SK-N-SH (cell line): Measurements from ENCODE around the gene ZNF91. TPM values are rescaled to one million over a fixed set of nuclear protein-coding genes. Genes with fewer than 3 reads are reported as not detected.
A peak's percentile ranks its signal among the peaks of the same experiment; 100 is the strongest.

Experiments used
- CTCF ChIA-PET: fragments of 300-600, 350-600 bp; formaldehyde crosslinking; extraction: SDS; loops from one replicate; lab custom pipeline; 2021; lab: Yijun Ruan, JAX
- POLR2A ChIA-PET: fragments of 350-600 bp; sonication (Branson Sonifier 250); formaldehyde crosslinking; extraction: SDS; loops from one replicate; lab custom pipeline; 2020; ENCODE audit warnings: antibody characterized with exemption, inconsistent platforms; lab: Yijun Ruan, JAX
- DNase-seq: peaks from one replicate; pipeline ENCODE4 v3.0.0; 2012
- H2AFZ ChIP-seq: fragments of 200-600 bp; sonication (generic); 2 replicates; pipeline ENCODE4 v1.8.1; 2016; ENCODE audit warnings: antibody characterized with exemption, mild to moderate bottlenecking, low read depth
- H3F3A ChIP-seq: fragments of 200-600 bp; sonication (generic); replicated peaks from 2 replicates; pipeline ENCODE3; 2016; ENCODE audit warnings: antibody characterized with exemption, mild to moderate bottlenecking; ENCODE audit not compliant: insufficient read depth
- H3K27ac ChIP-seq, 2 experiments: fragments of 200-500 bp in 1 of 2; fragments of 200-600 bp in 1 of 2; sonication (Bioruptor generic) in 1 of 2; sonication (generic), shearing (Covaris generic) in 1 of 2; 2 replicates each; pipeline versions ENCODE4 v1.5.1 to v1.6.1; 2014 to 2016; ENCODE audit warnings: low read depth in 2 of 2, inconsistent platforms in 1 of 2, low read length in 1 of 2, mild to moderate bottlenecking in 1 of 2, mixed read lengths in 1 of 2
- H3K27me3 ChIP-seq: fragments of 200-600 bp; sonication (generic), shearing (Covaris generic); 2 replicates; pipeline ENCODE4 v1.6.1; 2016; ENCODE audit warnings: mixed run types; ENCODE audit not compliant: insufficient read depth
- H3K36me3 ChIP-seq, 2 experiments: fragments of 200-500 bp in 1 of 2; fragments of 200-600 bp in 1 of 2; sonication (Bioruptor generic) in 1 of 2; sonication (generic) in 1 of 2; replicated peaks in 1 of 2; 2 replicates each; pipeline versions ENCODE3 to v1.5.1; 2014 to 2016; ENCODE audit warnings: low read length in 1 of 2, mild to moderate bottlenecking in 1 of 2; ENCODE audit not compliant: insufficient read depth in 2 of 2, control insufficient read depth in 1 of 2
- H3K4me1 ChIP-seq, 2 experiments: fragments of 200-500 bp in 1 of 2; fragments of 200-600 bp in 1 of 2; sonication (Bioruptor generic) in 1 of 2; sonication (generic), shearing (Covaris generic) in 1 of 2; 2 replicates each; pipeline versions ENCODE4 v1.5.1 to v1.6.1; 2014 to 2016; ENCODE audit warnings: low read depth in 1 of 2, low read length in 1 of 2, mixed run types in 1 of 2; ENCODE audit not compliant: insufficient read depth in 2 of 2, control insufficient read depth in 1 of 2
- H3K4me2 ChIP-seq: fragments of 200-600 bp; sonication (generic), shearing (Covaris generic); 2 replicates; pipeline ENCODE4 v1.6.1; 2017; ENCODE audit warnings: mixed run types
- H3K4me3 ChIP-seq, 2 experiments: fragments of 200-500 bp in 1 of 2; fragments of 200-600 bp in 1 of 2; sonication (Bioruptor generic) in 1 of 2; sonication (generic), shearing (Covaris generic) in 1 of 2; 2 replicates each; pipeline versions ENCODE4 v1.5.1 to v1.8.1; 2014 to 2016; ENCODE audit warnings: low read depth in 2 of 2, inconsistent platforms in 1 of 2, low read length in 1 of 2, mild to moderate bottlenecking in 1 of 2, mixed read lengths in 1 of 2, moderate library complexity in 1 of 2
- H3K79me2 ChIP-seq: fragments of 200-600 bp; sonication (generic); 2 replicates; pipeline ENCODE4 v1.8.1; 2017; ENCODE audit warnings: mild to moderate bottlenecking; ENCODE audit not compliant: insufficient read depth
- H3K9ac ChIP-seq: fragments of 200-600 bp; sonication (generic); 2 replicates; pipeline ENCODE4 v1.6.1; 2017; ENCODE audit warnings: mixed run types
- H3K9me2 ChIP-seq: fragments of 200-600 bp; sonication (generic); 2 replicates; pipeline ENCODE4 v1.6.1; 2017; ENCODE audit warnings: mixed run types
- H3K9me3 ChIP-seq: fragments of 200-600 bp; sonication (generic); 2 replicates; pipeline ENCODE4 v1.6.1; 2017; ENCODE audit warnings: mixed run types, mild to moderate bottlenecking, moderate library complexity
- H4K20me1 ChIP-seq: fragments of 200-600 bp; sonication (generic); 2 replicates; pipeline ENCODE4 v1.6.1; 2017; ENCODE audit warnings: mild to moderate bottlenecking, mixed run types; ENCODE audit not compliant: insufficient read depth
- CHD2 ChIP-seq: fragments of 150-350 bp; IDR thresholded peaks from 2 replicates; pipeline ENCODE4 v1.6.1; 2018; ENCODE audit warnings: low read length; ENCODE audit not compliant: partially characterized antibody
- EZH2phosphoT487 ChIP-seq: fragments of 200-600 bp; sonication (generic); IDR thresholded peaks from 2 replicates; pipeline ENCODE4 v1.6.1; 2017; ENCODE audit warnings: low read depth, mixed run types, mild to moderate bottlenecking, antibody characterized with exemption, moderate library complexity, borderline replicate concordance
- FOXM1 ChIP-seq: IDR thresholded peaks from 2 replicates; pipeline ENCODE4 v1.4.0; 2012; ENCODE audit warnings: low read depth, mild to moderate bottlenecking
- GABPA ChIP-seq: IDR thresholded peaks from 2 replicates; pipeline ENCODE4 v1.4.0; 2012; ENCODE audit warnings: low read depth, mild to moderate bottlenecking
- GATA2 ChIP-seq: sonication (generic); formaldehyde crosslinking; IDR thresholded peaks from 2 replicates; pipeline ENCODE4 v1.5.0; 2020; ENCODE audit warnings: mild to moderate bottlenecking, missing genetic modification reagents
- MEF2A ChIP-seq: IDR thresholded peaks from 2 replicates; pipeline ENCODE4 v1.4.0; 2012; ENCODE audit warnings: low read depth, borderline replicate concordance
- MXI1 ChIP-seq: IDR thresholded peaks from 2 replicates; pipeline ENCODE4 v1.6.1; 2012; ENCODE audit warnings: mild to moderate bottlenecking, low read depth, low read length, improper control_type of control experiment
- POLR2AphosphoS5 ChIP-seq: IDR thresholded peaks from 2 replicates; pipeline ENCODE4 v1.6.1; 2012; ENCODE audit warnings: low read depth, low read length
- RAD21 ChIP-seq: IDR thresholded peaks from 2 replicates; pipeline ENCODE4 v1.6.1; 2012; ENCODE audit warnings: mild to moderate bottlenecking, low read length
- RCOR1 ChIP-seq: fragments of 150-350 bp; IDR thresholded peaks from 2 replicates; pipeline ENCODE4 v1.6.1; 2017; ENCODE audit warnings: antibody characterized with exemption, low read length
- RXRA ChIP-seq: IDR thresholded peaks from 2 replicates; pipeline ENCODE4 v1.4.0; 2012; ENCODE audit warnings: low read depth, mild to moderate bottlenecking, borderline replicate concordance
- SMC3 ChIP-seq: IDR thresholded peaks from 2 replicates; pipeline ENCODE4 v1.6.1; 2012; ENCODE audit warnings: low read depth, low read length, improper control_type of control experiment
- TAF1 ChIP-seq: IDR thresholded peaks from 2 replicates; pipeline ENCODE4 v1.6.1; 2012; ENCODE audit warnings: low read depth, mild to moderate bottlenecking, low read length, moderate library complexity, borderline replicate concordance
- TCF12 ChIP-seq: IDR thresholded peaks from 2 replicates; pipeline ENCODE4 v1.4.0; 2012
- TEAD4 ChIP-seq: IDR thresholded peaks from 2 replicates; pipeline ENCODE4 v1.4.0; 2012; ENCODE audit warnings: mild to moderate bottlenecking, borderline replicate concordance; ENCODE audit not compliant: insufficient read depth
- USF1 ChIP-seq: IDR thresholded peaks from 2 replicates; pipeline ENCODE4 v1.4.0; 2012; ENCODE audit warnings: low read depth, borderline replicate concordance
- WGBS: methylation state at CpG from one replicate; pipeline ENCODE4 v1.1.6; 2017; ENCODE audit warnings: low lambda C conversion rate; 5-methylcytosine and 5-hydroxymethylcytosine counted together
- polyA plus RNA-seq, 3 experiments: library from polyadenylated mRNA; depleted of rRNA; stranded (reverse); fragments of >200 nt; gene quantifications; 2 replicates each; pipeline ENCODE4 v1.2.3, GENCODE V29; 2012
- TF ChIP-seq, protein P1 (sequence below): fragments of 150-350 bp; IDR thresholded peaks from 2 replicates; pipeline ENCODE4 v1.6.1; 2016; ENCODE audit warnings: mild to moderate bottlenecking, low read depth, low read length
- TF ChIP-seq, protein P2 (sequence below): IDR thresholded peaks from 2 replicates; pipeline ENCODE4 v1.6.1; 2012; ENCODE audit warnings: mild to moderate bottlenecking, low read depth, low read length, moderate library complexity

The ZNF91 gene
- polyA plus RNA-seq, 1 of the 3 experiments (the other 2 are of a cell fraction), result 11.8 TPM

GRCh38 chr19:23384166-23384565 is 11.1 kb downstream of the ZNF91 start:
- Histone ChIP-seq H3K4me3 (peak overlapping the region in 1 of 2 experiments; percentile 7; a peak in 1 of 4 replicates), H3K4me1 (no peaks in the 10 kb centered on the region), H3K9ac (no peak overlapping the region), H3K9me3 (peaks cover 27% of the 10 kb centered on the region), H2AFZ (no peak overlapping the region), H3K4me2 (no peak overlapping the region), H4K20me1 (0 out of 2 replicates have a peak, but pooled peaks cover 3% of the 10 kb centered on the region), H3K27ac (no peak overlapping the region), H3K27me3 (no peaks in the 10 kb centered on the region), H3K9me2 (no peaks in the 10 kb centered on the region), H3K36me3 (peaks cover 18 to 92% of the 10 kb centered on the region in 2 experiments), H3F3A (no peaks in the 10 kb centered on the region), H3K79me2 (peaks cover 100% of the 10 kb centered on the region)
- DNase-seq, result no peak
- 95% methylated on average over 12 of the region's 12 CpGs for WGBS
- ChIA-PET CTCF (interaction anchor here (1.4 kb wide), 1 partner anchor 19 kb away, joined by 3 read pairs; no protein-coding TSS in a partner anchor), POLR2A (no interaction called here)
- TF ChIP-seq TCF12, result no peak
- no peak for TF ChIP-seq TAF1
- TF ChIP-seq, protein P1, sequence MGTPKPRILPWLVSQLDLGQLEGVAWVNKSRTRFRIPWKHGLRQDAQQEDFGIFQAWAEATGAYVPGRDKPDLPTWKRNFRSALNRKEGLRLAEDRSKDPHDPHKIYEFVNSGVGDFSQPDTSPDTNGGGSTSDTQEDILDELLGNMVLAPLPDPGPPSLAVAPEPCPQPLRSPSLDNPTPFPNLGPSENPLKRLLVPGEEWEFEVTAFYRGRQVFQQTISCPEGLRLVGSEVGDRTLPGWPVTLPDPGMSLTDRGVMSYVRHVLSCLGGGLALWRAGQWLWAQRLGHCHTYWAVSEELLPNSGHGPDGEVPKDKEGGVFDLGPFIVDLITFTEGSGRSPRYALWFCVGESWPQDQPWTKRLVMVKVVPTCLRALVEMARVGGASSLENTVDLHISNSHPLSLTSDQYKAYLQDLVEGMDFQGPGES, result no peak
- TF ChIP-seq GABPA, result no peak
- TF ChIP-seq FOXM1, result no peak
- TF ChIP-seq POLR2AphosphoS5, result no peak
- TF ChIP-seq GATA2 (CRISPR knock-in tag), result no peak
- no peak for TF ChIP-seq RAD21
- no peak for TF ChIP-seq TEAD4
- TF ChIP-seq, protein P2, sequence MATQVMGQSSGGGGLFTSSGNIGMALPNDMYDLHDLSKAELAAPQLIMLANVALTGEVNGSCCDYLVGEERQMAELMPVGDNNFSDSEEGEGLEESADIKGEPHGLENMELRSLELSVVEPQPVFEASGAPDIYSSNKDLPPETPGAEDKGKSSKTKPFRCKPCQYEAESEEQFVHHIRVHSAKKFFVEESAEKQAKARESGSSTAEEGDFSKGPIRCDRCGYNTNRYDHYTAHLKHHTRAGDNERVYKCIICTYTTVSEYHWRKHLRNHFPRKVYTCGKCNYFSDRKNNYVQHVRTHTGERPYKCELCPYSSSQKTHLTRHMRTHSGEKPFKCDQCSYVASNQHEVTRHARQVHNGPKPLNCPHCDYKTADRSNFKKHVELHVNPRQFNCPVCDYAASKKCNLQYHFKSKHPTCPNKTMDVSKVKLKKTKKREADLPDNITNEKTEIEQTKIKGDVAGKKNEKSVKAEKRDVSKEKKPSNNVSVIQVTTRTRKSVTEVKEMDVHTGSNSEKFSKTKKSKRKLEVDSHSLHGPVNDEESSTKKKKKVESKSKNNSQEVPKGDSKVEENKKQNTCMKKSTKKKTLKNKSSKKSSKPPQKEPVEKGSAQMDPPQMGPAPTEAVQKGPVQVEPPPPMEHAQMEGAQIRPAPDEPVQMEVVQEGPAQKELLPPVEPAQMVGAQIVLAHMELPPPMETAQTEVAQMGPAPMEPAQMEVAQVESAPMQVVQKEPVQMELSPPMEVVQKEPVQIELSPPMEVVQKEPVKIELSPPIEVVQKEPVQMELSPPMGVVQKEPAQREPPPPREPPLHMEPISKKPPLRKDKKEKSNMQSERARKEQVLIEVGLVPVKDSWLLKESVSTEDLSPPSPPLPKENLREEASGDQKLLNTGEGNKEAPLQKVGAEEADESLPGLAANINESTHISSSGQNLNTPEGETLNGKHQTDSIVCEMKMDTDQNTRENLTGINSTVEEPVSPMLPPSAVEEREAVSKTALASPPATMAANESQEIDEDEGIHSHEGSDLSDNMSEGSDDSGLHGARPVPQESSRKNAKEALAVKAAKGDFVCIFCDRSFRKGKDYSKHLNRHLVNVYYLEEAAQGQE, result no peak
- TF ChIP-seq MEF2A, result no peak
- TF ChIP-seq RXRA, result no peak
- no peak for TF ChIP-seq MXI1
- no peak for TF ChIP-seq CHD2
- TF ChIP-seq SMC3, result no peak
- TF ChIP-seq USF1, result no peak
- TF ChIP-seq EZH2phosphoT487, result no peak
- TF ChIP-seq RCOR1, result no peak
